Glomerular visceral epithelial cell (primary cell): ENCODE results near the gene TCEA3.

Source experiments
- DNase-seq: peaks from one replicate; pipeline ENCODE4 v3.0.0-alpha.2; 2016; ENCODE audit errors: extremely low spot score

TCEA3 gene

DNA sequence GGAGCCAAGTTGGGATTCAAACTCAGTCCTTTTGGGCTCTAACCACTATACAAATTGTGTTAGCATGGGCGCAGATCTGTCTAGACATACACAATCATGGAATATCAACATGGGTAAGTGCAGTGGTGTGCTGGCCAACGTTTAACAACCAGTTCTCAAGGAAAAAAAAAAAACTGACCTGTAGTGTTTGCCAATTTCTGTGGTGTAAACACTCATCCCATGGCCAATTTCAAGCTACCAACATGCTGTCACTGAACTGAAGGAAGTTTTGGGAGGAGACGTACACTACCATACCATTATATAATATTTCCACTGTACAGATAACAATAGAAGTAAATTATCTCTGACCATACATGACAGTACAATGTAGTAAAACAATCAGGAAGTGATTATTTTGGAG lies 3.2 kb downstream of the TCEA3 start:
- DNase-seq: no peak

DNA sequence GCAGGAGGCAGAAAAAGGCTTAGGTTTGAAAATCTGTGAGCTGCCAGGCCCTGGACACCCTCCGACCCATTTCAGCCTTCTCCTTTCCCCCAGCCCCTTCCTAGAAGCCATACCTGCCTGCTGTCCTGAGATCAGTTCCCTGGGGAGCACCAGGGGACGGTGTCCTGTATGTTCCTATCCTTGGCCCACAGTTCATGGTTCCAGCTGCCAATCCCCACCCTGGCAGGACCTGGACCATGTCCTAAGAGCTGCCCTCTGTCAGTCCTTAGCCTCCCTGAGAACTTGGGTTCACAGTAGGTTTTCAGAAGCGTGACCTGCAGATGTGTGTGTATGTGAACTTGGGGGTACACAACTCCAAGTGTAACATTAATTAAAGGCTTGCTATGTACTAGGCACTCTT lies 3.8 kb downstream of the TCEA3 start:
- no peak for DNase-seq

DNA sequence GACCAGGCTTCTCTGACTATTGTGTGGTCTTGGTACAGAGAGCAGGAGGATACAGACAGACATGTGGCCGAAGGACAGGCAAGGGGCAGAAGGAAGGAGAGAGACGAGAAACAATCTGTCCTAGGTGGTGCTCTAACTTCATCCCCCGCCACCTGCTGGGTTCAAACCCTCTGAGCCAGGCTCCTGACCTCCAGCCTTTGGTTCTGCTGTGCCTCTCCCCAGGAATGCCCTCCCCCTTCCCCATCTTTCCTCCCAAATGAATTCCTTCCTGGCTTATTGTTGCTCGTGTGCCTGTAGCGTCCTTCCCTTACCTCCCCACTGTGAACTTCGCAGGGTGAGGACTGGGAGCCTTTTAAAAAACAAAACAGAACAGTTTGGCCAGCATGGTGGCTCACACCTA lies 5.4 kb downstream of the TCEA3 start:
- DNase-seq: no peak

DNA sequence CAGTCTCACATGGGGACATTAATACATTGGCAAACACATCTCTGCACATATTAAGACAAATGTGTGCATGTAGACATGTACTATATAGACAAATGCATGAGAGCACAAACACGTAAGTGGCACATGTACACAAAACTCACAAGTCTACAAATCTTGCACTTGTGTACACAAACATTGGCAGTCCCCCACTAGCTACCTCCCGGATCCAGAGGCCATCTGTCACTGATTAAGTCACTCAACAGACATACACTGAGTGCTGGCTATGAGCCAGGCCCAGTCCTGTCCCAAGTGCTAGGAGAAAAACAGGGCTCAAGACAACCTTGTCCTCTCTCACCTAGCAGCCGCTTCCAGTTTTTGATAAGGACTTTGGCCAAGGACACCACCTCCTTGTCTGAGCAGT lies 7.0 kb downstream of the TCEA3 start:
- DNase-seq: no peak

DNA sequence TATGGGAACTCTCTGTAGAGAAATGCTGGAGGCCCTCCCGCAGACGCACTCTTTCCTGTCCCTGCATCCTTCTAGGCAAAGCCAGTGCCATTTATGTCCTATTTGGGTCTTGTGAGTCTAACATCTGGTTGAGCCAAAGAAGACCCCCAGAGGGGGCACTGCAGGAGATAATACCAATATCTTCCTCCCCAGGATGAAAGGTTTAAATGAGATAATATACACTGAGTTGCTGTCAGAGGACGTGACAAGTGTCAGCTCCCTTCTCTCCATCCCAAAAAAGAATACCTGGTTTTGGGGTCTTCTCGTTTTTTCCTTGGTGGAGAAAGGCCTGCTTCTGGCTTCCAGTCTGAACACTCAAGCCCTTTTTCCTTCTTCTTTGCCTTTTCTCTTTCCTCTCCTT lies 7.6 kb downstream of the TCEA3 start:
- no peak for DNase-seq

DNA sequence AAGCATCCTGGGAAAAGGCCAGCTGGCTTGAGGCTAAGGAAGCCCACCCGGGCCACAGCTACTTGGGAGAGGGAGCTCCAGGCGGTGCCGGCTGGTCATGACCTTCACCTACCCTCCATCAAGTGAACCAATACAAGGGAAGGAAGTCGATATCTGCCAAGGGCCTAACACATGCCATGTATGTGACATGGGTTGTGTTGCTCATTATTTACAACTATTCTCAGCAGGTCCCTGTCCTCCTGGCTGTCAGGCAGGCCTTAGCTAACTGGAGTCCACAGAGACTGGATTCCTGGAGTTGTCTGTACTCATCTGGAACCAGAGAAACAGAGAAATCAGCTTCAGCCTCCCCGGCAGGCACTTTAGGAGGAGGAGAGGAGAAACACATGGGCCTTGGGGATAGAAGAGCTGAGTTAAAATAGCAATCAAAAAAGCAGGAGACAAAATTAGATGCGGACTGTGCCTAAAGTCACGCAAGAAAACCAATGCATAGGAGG lies 15.7 kb downstream of the TCEA3 start:
- DNase-seq: no peak

DNA sequence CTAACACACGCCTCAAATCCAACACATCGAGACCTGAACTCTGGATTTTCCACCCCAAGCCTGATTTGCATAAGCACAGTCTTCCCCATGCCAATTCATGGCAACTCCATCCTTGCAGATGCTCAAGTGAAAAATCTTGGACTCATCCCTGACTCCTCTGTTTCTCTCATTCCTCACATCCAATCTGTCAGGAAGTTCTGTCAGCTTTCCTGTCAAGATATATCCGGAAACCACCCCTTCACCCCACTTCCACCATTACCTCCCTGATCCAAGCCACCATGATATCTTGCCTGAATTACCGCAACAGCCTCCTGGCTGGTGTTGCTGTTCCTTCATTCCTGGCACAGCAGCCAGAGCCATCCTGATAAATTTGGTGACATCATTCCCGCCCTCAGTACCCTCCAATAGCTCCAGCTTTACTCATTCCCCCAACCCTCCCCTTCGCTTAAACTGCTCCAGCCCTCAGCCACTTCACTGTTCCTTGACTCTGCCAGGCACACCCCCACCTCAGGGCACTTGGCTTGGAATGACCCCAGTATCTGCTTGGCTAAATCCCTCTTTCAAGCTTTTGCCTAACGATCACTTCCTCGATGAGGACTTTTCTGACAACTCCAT lies 17.4 kb downstream of the TCEA3 start:
- no peak for DNase-seq

DNA sequence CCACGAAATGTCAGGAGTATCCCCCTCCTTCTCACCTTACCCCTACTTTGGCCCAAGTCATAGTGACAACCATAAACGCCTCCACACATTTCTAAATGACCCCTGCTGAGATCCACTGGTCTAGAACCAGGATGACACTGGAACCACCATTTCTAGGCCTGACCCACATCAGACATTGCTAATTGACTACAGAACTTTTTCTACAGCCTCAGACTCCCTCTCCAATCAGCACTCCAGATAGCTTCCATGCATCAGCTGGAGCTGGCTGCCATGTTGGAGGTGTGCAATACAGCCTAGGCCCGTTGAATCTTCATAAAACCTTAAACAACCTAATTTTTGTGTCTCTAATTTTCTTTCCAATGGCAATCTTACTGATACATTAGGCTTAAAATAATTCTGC lies 18.6 kb downstream of the TCEA3 start:
- no peak for DNase-seq

DNA sequence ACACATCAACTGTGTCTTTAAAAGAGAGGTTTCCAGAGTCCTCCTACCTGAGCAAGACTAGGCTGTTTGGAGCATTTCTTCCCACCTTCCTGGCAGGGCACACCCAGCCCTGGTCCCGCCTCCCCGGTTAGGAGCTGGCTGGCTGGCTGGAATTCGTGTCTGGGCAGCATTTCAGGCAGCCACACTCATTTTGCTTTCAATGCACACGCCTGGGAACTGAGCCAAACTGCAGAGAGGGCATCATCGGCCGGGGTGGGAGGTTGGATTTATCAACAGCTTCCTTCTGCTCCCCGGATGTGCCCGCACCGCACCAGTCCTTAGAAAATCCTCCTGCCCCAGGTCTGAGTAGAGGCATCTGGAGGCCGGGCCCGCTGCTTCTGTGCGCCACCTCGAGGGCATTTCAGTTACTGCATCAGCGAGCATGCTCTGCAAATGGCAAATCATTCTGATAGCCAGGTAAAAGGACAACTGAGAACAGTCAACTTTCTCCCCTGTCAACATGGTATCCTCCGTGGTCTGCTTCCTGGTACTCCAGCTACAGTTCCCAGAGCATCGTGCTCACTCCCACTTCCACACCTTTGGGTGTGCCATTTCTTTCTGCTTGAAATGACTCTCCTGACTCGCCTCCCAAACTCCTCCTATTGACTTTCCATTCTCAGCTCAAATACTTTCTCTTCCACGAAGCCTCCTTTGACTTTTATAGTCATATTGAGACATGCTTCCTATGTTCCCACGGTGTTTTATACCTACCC lies 20.6 kb downstream of the TCEA3 start:
- DNase-seq: peak; percentile 99

DNA sequence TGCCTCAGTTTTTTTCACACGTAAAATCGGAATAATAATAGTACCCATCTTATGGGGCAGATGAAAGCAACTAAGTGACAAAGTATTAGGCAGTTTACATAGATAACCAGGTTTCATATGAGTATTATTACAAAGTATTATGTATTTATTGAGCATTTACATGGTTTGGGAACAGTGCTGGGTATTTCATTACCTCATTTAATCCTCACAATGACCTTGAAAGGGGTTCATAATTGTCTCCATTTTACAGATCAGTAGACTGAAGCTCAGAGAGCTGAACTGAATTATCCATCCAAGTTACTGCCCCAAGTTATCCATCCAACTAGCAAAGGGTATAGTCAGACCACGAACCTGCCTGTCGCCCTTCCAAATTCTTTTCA lies 21.2 kb downstream of the TCEA3 start:
- no peak for DNase-seq

DNA sequence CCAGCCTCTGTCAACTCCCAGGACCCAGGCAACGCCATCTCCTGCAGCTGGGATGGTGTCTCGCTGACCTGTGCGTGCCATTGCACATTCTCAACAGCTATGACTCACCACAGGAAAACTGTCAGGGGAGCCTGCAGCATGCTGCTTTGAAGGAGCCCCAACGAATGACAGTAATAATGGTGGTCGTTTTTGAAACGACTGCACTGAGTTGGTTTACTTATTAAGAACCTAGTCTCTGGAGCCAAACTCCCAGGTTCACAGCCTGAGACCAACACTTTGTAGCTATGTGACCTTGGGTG lies 21.6 kb downstream of the TCEA3 start:
- peak; percentile 85 for DNase-seq

DNA sequence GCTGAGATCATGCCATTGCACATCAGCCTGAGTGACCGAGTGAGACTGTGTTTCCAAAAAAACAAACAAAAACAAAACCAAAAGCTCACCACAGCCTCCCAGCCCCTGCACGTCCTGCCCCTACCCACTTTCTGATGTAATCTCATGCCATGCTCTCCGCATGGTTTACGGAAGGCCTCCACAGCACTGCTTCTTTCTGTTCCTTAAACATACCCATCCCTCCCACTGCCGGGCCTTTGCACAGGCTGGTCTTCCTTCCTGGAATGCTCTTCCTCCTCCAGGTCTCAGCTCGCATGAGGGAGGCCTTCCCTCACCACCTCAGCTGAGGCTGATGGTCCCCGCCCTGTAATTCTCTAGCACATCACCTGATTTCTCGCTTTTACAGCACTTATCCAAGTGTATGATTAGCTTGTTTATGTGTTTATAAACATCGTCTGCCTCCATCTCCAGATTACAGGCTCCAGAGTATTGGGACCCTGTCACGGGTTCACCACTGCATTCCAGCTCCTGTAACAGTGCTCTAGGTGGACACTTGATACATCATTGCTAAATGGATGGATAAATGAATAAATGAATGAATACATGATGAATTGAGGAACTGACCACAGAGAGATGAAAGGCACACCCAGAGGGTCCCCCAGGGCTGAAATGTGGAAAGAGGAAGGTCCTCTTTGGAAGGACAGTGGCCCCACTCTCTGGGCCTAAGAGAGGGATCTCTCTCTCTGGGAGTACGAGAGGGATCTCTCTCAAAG lies 22.1 kb downstream of the TCEA3 start:
- no peak for DNase-seq

DNA sequence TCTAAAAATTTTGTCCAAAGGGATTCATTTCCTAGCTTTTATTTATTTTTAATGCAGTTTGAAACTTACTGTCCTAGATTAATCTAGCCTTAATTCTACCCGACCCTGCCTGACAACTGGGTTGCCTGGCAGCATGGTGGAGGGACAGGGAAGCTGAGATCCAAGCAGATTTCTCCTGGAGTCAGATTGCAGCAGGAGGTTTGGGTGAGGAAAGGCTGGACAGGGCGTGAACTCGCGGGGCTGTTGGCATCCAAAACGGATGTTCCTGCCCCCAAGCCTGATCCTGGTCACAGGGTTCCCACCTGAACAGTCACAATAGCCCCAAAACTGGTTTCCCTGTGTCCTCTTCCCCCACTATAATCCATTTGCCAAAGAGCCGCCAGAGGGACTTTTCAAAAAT lies 23.2 kb downstream of the TCEA3 start:
- DNase-seq: no peak

DNA sequence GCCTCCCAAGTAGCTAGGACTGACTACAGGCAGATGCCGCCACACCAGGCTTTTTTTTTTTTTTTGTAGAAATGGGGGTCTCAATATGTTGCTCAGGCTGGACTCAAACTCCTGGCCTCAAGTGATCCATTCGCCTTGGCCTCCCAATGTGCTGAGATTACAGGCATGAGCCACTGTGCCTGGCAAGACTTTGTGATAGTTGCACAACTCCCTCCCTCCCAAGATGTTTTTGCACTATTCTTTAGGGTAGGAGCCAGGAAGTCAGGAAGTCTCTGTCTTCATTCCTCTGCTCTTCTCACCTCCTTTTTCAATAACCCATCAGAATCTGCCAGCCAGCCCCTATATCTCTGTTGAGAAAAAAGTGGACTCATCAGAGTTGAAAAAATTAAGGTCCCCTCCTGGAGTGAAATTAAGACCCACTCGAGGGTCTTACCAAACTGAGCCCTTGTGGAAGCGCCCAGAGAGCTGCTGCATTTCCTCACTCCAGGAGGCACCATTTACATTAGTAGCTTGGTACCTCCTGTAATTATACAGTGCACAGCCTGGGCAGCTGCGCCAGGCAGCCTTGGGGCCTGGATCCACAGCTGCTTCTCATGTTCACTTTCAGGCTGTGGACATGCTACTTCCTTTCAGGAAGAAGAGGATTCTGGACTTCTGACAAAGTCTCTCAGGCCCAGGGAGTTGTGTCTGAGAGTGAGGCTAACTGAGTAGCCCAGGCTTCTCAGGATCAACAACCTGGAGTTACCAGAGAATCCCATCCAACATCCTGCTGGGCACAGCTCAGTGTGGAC lies 24.0 kb downstream of the TCEA3 start:
- no peak for DNase-seq

DNA sequence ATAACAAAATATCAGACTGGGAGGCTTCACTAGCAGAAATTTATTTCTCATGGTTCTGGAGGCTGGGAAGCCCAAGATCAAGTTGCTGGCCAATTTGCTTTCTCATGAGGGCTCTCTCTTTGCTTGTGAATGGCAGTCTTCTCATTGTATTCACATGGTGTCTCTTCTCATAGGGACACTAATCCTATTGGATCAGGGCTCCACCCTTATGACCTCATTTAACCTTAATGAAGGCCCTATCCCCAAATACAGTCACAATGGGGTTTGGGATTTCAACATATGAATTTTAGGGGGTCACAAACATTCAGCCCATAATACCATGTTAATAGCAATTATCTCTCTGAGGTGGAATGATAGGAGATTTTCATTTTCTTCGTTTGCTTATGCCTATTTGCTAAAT lies 25.3 kb downstream of the TCEA3 start:
- DNase-seq: no peak

DNA sequence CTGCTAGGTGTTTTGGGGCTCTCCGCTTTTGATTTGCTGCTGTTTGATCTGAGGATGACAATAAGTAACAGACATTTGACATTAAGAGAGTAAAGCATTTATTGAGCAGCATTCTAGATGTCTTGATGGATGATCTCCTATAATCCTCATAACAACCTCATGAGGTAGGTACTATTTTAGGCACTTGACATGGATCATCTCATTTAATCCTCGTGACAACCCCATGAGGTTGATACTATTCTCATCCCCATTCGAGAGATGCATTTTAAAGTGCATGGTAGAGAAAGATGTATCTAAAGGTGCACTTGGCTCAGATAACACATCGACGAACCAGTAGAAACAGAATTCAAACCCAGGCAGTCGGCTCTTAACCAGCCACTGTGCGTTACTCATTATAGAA lies 26.6 kb downstream of the TCEA3 start:
- no peak for DNase-seq

DNA sequence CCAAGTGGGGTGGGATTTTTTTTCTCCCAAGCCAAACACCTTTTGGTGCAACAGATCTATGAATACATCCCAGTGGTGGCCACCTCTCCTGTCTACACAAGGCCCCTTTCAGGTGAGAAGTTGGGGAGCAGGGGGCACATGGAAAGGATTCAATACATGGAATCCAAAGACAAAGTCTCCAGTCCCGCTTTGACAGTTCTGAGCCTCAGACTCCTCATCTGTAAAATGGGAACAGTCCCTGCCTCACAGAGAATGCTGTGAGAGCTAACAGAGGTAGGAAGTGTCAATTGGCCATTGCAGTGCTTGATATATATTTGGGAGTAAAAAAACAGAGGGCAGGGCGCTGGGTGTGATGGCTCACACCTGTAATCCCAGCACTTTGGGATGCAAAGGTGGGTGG lies 28.2 kb downstream of the TCEA3 start:
- no peak for DNase-seq

DNA sequence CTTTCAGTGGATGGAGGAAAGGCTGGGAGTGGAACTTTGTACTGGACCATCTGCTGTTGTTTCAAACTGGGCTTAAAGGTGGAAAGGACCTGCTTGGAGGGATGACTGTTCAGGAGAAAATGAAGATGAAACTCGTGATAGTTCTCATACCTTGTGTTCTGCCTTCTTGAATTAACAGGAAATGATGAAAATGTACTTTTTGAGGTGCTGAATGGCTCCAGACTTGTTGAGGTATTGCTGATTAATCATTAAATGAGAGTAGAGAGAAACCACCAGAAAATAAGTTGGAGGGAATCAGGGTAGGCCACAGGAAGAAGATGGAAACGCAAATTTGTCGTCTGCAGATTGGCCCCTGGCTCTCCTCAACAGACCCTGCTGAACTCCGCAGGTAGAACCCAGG lies 28.7 kb downstream of the TCEA3 start:
- DNase-seq: no peak

DNA sequence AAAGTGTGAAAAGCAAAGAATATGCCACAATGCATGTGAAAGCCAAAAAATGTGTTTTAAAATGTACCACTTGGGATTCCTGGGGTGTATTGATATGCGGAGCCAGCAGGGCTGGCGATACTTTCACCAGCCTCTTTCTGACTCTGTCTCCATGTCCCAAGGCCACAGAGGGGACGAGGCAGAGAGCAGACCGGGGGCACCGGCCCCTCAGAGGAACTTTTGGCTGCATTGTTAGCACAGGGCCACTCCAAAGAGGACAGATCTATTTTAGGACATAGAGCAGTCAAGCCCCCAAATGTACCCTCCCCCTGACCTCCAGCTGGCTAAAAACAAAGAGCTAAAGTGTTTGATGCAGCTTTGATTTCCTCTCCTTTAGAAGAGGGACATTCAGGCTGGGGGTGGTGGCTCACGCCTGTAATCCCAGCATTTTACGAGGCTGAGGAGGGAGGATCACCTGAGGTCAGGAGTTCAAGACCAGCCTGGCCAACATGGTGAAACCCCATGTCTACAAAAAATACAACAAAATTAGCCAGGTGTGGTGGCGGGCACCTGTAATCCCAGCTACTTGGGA lies 29.3 kb downstream of the TCEA3 start:
- DNase-seq: no peak

DNA sequence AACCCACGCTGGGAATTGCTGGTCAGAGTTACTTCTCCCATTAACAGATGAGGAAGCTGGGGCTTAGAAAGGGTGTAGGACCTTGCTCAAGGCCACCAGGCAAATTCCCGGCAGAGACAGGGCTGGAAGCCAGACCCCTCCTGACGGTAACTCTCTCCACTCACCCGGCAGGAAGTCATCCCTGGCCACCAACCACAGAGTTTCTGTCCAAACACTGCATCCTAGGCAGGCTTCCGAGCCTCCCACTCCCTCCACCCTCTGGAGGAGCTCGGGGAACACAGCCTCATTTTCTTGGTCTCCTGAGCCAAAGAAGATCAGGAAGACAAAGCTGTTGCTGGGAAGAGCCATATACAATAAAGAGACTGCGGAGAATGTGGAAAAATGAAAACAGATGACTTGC lies 29.9 kb downstream of the TCEA3 start:
- peak; percentile 47 for DNase-seq

DNA sequence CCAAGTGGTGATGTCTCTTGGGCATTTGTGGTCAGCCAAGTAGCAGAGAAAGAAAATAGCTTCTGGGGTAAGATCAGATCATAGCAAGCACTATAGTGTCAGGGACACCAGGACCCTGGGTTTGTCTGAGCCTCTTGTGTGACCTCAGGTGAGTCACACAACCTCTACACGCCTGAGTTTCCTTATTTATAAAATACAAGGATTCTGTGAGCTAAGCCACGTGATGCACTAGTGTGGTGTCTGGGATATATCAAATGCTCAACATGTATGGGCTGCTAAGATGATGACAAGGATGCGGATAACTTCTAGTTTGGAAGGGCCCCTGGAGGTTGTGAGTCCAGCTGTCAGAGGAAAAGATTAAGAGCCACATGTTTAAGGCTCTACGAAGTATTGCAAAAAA lies 30.4 kb downstream of the TCEA3 start:
- peak; percentile 51 for DNase-seq

DNA sequence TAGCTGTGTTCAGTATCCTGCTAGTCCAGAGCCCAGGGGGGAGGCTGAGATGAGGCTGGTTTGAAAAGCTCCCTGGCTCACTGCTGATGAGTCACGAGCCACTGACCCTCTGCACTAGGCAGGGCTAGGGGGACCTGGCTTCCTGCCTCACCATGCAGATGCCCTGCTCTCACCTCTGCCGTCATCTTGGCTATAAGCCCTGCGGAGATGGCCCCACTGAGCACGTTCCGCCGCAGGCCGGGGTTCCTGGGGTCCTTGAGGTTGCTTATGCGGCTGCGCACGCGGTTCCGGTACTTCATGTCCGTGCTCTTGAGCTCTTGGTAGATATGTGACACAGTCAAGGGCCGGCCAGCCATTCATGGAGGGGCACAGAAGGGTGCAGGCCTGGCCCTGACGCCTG lies 30.8 kb downstream of the TCEA3 start:
- DNase-seq: peak; percentile 77
